Activated CD4-positive, alpha-beta T cell treated with anti-CD3 and anti-CD28 coated beads for 1 hour (primary cell): ENCODE data around the gene HHIP.

Experiments
- DNase-seq: peaks from one replicate; pipeline ENCODE4 v3.0.0-alpha.2; 2020

Gene HHIP

DNA sequence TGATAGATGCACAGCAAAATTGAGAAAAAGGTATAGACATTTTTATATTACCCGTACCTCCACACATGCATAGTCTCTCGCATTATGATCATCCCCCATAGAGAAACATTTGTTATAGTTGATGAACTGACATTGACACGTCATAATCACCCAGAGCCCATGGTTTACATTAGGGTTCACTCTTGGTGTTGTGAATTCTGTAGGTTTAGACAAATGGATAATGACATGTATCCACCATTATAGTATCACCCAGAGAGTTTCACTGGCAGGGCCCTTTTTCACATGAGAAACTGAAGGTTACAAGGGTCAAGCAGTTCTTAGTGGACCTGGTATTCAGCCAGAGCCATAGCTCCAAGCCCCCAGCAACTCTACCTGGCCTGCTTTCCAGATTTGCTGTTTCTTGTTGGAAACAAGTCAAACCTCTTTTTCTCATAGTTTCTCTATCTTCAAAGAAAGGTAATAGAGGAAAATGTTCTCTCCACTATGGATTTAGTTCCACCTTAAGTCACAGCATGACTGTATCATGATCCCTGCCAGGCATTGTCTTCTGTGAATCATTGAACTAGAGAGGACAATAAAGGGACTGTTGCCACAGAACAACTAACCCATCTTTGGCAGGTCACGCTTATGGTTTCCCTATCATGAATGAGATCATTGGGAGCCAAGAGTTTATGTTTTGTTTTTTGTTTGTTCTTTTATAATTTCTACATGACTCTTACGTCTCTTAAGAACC is 64.0 kb downstream of the HHIP start:
- DNase-seq, result no peak

DNA sequence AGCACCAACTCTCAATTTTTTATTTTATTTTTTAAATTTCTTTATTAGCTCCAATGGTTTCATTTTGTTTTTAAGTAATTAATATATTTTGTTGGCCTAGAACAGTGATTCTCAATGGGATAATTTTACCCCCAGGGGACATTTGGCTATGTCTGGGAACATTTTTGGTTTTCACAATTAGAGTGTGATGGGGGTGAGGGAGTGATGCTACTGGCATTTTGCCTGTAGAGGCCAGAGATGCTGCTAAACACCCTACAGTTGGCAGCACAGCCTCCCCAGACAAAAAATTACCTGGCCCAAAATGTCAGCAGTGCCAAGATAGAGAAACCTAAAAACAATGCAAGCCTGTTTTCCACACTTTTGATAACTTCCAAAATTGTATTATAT is 64.6 kb downstream of the HHIP start:
- no peak for DNase-seq

DNA sequence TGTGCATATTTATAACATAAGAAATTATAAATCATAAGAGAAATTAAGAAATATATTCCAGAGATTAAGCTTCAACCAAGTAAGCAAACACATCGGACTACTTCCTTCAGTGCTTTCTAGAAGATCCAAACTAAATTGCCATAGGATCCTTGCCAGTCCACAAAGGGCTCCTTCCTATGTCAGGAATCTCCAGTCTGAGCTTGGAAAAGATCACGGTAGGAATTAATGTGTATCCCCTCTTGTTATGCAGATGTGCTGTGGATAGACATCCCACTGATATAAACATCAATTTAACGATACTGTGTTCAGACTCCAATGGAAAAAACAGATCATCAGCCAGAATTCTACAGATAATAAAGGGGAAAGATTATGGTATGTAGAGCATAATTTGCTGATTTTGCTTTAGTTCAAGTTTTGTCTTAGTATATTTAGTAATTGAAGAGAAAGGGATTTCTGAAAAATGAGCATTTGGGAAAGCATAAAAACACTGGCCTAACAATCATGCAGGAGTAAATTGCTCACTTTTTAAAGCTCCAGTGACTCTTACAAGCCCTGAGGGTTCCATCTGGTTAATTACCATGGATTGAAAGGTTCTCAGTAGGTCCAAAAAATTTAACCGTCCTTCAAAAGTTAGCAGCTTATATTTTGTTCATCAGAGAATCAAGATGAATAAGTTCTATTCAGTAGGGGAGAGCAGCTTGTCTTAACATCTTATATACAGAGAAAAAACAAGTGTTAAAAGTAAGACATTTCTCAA is 65.9 kb downstream of the HHIP start:
- DNase-seq, result no peak

DNA sequence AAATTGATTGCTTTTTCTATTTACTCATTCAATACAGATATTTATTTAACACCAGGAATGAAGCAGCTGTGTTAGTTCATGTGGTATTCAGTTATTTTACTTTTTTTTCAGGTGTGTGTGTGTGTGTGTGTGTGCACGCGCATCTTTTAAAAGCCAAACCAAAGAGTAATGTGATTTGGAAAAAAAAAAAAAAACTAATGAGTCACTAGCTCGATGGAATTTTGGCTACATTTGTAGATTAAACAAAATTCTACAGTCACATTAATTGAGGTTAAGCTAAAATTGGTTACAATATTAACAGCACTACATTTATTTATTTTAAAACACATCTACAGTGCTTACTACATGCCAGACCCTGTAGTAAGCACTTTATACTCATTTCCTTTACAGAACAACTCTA is 66.8 kb downstream of the HHIP start:
- no peak for DNase-seq

DNA sequence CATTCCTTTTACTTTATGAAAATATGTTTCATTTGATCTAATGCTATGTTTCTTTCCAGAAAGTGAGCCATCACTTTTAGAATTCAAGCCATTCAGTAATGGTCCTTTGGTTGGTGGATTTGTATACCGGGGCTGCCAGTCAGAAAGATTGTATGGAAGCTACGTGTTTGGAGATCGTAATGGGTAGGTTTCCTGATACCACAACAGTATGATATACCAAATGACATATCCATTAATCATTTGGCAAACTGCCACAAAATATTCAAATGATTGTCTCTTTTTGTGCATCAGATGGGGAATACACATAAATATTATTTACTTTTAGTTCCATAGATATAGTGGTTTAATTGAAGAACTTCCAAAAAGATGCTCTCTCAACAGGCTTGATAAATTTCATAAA is 68.2 kb downstream of the HHIP start:
- DNase-seq, result no peak

DNA sequence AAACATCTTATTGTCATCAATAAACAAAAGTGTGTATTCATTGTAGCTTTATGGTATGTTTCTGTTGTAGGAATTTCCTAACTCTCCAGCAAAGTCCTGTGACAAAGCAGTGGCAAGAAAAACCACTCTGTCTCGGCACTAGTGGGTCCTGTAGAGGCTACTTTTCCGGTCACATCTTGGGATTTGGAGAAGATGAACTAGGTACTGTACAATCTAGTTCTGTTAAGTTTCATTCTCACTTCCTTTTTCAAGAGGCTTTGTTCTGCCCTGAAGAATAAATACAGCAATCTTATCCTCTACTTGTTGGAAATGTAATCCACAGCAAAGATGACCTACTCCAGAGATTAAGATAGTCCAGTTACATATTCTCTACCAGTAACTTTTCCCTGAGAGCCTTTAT is 69.3 kb downstream of the HHIP start:
- no peak for DNase-seq

DNA sequence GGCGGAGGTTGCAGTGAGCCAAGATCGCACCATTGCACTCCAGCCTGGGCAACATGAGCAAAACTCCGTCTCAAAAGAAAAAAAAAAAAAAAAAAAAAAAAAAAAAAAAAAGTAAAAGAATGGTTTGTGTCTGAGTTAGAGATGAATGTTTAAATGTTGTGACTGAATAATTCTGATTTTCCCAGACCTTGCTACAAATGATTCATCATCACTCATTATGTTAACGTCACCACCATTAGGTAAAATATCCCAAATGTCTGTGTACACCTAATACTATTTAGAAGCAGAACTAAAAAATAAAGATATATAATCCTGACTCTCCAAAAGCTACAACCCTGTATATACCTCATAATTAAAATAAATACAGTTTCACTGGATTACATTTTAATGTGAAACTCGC is 70.8 kb downstream of the HHIP start:
- no peak for DNase-seq

DNA sequence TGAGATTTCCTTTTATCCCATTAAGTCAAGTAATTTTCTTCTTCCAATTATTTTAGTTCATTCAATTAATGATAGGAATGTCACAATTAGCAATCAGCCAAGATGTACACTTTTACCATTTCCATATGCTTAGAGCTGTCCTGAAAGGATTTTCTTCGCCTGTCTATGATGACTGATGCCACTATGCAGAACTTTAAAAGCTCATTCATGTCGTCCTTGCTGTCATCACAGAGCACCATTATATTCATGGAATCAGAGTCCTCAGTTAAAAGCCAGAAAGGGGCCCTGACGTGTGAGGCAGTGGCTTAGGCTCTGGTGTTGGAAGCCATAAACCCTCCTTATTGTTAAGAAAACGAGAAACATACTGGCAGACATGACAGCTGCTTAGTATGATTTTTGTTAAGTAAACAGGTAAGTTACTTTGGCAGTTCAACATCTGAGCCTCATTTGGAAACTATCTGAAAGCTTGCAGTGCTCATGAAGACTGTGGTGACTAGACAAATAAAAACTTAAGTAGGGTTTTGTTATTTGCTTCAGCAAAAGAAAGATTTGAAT is 73.1 kb downstream of the HHIP start:
- DNase-seq, result no peak

DNA sequence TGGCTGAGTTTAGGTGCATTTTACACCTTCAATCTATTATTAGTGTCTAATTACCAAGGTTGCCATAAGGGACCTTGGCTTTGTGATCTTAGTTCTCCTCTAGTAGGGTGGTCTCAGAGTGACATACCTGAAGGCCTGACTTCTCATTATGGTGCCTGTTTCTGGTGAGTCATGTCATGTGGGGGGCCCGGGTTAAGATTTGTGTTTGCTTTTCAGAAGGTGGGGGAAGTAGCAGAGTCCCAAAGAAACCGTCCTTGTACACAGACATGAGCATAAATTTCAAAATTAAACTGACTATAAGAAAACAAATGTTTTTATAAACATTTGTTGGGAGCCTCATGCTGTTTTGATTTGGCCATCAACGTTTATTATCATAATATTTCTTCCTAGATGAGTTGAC is 74.5 kb downstream of the HHIP start:
- no peak for DNase-seq

DNA sequence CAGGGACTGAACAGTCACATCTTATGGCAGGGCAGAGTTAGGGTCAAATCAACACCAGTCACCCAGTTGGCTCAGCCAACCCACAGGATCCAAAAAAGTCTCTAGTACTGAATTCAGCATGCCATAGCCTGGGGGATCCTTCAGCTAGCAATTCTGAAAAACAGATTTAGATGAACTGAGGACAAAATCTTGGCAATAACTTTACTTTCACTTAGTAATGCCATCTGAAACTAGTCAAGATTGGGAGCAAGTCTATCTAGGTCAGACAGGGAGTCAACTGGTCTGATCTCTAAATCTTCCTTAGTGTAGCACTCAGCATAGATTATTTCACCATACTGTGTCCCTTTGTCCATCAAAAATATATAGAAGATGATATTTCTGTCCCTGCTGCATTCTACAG is 76.0 kb downstream of the HHIP start:
- DNase-seq, result no peak

DNA sequence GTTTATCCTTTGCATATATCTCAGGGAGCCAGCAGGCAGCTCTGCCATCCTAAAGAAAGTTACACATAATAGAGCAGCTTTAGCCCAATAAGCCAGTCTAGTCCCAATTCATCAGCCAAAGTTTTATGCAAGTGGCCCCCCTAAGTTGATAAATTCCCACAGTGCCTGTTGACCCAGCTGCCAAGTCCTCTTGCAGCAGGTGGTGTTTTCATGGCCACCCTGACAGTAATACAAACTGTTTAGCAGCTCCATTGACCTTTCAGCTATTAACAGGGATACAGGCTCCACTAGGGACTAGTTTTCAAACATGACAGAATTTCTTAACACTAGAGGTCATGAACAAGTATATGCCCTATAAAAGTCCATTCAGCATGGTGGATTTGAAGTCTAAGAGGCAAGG is 77.5 kb downstream of the HHIP start:
- DNase-seq, result no peak

DNA sequence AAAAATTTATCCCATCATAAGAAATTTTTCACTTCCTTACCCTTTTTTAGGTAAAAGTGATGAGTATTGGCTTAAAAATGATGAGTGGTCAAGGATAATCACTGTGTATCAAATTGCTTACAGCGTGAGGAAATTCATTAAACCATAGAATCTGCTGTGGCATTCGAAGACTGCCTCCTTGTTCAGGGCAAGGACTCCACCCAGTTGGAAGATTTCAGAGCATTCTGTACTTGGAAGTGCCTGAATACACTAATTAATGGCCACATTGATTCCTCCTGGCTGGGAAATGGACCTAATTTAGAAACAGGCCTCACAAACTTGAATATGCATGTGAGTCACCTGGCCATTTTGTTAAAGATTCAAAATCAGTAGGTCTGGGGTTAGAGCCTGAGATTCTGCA is 83.2 kb downstream of the HHIP start:
- DNase-seq, result no peak

DNA sequence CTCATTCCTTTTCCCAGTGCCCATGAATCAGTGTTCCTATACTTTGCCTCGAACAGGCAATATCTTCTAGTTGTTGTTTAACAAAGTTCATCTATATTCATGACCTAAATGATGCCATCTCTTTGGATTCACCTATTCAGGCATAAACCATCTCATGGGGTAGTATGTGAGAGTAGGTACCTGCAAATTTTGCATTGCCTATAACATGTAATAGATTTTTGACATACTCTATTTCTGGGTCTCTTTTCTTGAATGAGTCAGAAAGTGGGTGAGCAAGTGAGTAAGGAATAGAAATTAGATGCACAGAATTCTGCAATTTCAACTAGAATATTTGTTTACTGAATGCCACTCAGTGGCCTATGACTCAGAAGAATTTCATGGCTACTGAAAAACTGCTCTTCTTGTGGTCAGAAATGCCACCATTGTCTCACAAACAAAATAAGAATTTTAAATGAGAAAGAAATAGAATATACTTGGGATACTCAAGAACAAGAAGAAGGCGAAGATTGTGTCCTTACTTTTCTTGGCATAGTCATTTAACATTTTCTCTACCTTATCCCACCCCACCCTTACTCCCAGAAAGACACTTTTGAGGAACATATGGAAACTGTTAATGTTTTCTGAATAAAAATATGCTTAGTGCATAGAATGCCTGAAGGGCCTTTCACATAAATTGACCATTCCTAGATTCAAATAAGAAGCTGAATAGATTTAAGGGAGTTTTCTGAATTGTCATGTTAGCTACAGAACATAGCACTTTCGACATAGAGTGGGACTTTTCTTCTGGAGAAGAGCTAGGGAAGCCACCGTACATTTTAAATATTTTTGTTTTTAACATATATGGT is 86.8 kb downstream of the HHIP start:
- DNase-seq, result no peak

DNA sequence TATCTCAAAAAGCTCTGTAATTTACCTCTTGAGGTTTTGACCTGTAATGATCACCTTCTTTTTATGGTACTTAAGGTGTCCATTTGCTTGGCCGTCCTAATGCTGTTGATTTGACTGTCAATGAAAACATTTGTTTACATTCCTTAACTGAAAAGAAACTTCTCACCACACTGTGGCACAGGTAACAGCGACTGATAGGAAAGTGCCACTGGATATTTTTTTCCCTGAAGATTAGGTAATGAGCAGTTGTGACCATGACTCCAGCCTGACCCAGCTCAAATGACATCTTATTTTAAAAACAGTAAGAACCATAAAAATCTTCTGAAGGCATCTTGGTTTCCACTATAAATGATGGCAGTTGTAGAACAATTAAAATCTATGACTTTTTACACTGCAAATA is 87.6 kb downstream of the HHIP start:
- no peak for DNase-seq

DNA sequence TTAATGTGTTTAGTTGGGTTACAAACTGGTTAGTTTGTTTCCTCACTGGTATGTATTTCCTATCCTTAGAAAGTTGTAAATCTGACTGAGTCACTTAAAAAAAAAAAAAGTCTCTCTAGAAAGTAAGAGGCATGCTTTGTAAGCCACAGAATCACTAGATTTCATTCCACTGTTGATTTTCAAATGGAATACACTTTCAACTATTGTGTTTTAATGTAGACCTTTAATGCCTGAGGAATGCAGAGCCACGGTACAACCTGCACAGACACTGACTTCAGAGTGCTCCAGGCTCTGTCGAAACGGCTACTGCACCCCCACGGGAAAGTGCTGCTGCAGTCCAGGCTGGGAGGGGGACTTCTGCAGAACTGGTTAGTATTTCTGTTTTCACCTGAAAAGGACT is 88.6 kb downstream of the HHIP start:
- no peak for DNase-seq

DNA sequence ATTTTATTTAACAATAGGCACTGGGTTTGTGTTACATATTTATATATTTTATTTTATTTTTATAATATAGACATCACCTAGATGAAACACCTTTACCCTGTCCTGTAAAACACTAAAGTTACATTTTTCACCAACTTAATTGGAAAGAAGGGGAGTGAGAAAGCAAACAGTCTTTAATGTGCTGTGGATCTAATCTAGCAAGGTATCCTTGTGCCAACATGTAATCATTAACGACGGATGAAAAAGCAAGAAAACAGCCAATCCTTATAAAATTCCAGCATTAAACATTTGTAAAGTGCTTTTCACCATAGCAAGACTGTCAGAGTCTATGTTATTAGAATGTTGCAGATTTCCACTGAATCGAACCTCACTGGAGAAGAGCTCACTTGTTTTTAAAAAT is 92.7 kb downstream of the HHIP start:
- DNase-seq, result no peak

DNA sequence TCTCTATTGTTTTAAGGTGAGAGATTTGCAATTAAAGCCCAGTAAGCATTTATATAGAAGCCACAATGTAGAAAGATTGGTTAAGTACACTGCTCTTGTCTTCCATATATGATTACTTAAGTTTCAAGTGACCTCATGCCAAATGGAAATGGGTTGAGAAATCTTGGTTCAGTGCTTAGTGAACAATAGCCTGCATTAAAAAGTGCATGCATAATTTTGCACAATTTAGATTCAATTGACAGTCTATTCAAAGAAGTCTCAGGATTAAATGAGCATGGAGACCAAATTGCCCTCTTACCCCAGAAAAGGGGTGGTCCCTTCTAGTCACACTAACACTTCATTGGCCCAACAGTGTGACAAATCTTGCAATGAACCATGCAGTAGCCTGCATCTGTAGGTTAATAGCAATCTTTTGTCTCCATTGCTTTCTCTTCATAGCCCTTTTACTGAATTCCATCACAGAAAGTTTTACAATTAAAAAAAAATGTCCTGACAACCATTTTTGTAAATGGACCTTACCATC is 93.6 kb downstream of the HHIP start:
- DNase-seq, result no peak

DNA sequence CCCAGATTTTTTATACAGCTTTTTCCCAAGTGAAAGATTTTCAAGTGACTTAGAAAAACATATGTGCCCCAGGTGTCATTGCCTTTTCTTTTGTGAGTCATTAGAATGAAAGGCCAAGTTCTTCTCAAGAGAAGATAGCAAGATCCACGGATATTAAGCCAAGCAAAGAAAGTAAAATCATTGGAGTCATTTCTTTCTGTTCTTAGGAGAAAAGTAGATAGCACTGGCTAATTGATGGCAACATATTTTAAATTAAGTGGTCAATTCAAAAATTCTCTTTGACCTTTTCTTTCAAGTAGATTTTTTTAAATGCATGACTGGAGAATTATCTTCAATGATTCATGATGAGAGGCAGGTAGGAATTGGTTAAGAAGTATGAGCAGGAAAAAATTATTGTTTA is 94.4 kb downstream of the HHIP start:
- DNase-seq, result no peak

DNA sequence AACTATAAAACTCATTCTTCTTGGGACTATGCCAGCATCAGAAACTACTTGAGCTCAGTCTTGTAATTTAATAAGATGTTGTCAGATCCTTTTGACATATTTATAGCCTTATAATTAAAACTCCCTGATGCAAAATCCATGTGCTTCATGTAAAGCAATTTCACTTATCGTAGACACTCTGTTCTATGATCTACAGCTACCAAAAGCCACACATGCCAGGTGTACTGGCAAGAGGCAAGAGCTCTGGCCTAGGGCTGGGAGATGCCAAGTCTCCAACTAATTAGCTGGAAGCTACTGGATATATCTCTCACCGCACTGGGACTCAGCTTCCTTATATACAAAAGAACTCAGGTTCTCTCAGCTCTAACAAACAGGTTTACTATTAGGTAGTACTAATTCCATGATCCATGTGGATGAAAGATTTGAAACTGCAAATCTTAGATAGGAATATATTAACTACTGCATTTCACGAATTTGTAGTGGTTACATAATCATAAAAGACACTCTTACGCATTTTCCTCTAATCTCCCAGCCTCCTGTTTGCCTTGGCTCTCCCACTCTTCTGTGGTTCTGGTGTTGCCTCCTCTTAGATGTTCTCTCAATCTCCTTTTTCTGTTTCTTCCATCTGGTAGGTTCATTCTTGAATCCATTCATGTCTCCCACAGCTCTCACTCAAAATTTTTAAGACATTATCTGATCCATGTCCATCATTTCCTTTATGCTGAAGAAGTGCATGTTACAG is 103.0 kb downstream of the HHIP start:
- DNase-seq, result no peak

DNA sequence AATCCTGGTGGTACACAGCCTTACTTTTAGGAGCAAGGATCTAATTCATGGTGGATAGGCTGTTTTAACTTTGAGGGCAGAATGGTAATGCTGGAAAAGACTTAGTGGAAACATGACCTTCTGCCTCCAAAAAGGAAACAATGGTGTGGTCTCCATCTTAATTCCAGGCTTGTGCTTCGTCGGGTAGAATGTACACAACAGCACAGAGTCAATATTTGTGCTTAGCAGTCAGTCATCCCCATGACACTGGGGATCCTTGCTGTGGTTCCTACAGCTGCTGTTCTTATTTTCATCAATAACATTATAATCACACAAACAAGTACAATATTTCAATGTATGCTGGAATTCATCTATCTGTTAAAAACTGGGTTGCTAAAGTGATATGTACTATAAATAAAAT is 104.4 kb downstream of the HHIP start:
- DNase-seq, result no peak

DNA sequence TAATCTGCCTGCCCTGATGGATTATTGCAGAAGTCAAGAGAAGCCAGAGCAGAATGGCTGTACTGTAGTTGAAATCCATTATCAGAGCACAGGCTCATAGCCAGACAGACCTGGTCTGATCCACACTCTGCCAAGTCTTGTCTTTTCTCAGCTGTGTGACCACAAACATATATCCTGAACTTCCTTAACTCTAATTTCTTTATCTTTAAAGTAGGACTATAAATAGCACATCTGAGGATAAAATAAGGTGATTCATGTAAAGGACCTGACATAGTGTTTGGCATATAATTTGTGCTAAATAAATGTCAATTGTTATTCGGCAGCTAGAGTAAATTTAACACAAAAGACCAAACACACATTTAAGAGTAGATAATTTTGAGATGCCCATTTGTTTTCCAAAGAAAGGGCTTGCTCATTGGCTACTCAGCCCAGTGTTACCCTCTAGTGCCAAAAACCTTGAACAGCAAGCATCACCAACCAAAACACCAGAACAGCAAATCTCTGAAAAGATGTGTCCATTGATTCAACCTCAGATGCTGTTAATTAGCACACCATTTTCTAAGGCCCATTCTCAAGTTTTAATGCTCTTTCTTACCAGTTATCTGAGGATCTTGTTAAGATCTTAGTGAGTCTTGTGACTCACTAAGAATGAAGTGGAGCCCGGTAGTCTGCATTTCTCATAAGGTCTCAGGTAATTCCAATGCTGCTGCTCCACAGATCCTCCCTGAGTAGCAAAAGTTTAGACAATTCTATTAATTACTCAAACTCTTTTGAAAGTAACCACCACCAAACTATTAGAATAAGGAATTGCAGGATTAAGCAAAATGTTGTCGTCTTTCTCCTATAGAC is 108.8 kb downstream of the HHIP start:
- DNase-seq, result no peak

DNA sequence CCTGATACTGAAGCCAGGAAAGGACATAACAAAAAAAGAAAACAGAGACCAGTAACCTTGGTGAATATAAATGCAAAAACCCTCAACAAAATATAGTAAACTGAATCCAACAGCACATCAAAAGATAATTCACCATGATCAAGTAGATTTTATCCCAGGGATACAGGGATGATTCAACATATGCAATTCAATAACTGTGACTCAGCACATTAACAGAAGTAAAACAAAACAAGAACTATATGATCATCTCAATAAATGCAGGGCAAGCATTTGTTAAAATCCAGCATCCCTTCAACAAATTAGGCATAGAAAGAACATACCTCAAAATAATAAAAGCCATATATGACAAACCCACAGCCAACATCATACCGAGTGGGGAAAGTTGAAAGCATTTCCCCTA is 112.0 kb downstream of the HHIP start:
- no peak for DNase-seq
